GM21360 (cell line): ENCODE results near the gene TRAPPC12.
"Not testable (repeated sequence)": the region's sequence is repeated elsewhere in the genome, so short reads cannot be mapped to it uniquely, and the experiment has no call there.

ENCODE experiments used
- ATAC-seq: cut with Tn5 transposase; IDR thresholded peaks from one replicate; pipeline ENCODE4 v1.9.1; 2021; ENCODE audit warnings: mild to moderate bottlenecking, moderate library complexity; ENCODE audit not compliant: unreplicated experiment

TRAPPC12 gene

DNA sequence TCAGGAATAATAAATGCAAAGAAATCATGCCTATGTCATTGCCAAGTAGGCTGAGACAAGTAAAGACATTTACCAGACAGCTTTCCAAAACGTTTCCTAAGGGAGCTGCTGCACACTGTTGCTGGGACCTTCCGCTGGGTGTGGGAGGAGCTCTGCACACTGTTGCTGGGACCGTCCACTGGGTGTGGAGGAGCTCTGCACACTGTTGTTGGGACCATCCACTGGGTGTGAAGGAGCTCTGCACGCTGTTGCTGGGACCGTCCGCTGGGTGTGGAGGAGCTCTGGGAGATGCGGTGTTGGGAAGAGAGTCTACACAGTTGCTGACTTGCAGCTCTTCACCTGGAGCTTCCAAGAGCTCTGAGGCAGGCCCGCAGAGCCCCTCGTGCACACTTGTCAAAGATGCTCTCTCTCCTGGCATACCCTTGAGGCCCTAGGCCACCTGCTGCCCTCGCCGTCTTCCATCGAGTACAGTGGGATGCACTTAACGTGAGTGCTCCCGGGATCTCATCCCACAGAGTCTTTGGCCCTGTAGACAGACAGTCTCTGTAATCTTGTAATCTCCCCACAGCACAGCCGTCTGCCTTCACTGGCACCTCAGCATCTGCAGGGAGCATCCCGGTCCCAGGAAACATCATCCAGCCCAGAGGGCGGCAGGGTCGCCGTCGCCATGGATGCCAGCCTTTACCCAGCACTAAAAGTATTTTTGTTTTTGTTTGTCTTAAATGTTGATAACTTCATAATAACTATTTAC is 51.4 kb downstream of the TRAPPC12 start:
- no peak for ATAC-seq

DNA sequence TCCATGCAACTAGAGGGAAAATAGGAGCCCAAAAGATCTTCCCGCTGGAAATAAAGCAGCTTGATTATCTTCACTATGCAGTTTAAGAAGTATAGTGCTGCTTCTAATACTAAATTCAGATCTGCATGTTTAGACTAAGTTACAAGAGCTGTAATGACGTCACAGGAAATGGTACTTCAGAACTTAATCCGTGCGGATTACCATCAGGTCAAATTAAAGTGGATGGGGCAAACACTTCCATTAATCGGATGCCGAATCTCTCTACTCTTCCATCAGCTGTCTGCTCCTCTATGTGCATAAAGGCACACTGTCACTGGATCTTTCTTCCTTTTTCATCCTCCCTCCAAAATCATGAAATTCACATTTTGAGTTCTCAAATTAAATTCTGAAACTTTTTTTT is 52.6 kb downstream of the TRAPPC12 start:
- ATAC-seq = no peak

GRCh38 chr2:3432693-3433338 is 53.3 kb downstream of the TRAPPC12 start:
- ATAC-seq = no peak

DNA sequence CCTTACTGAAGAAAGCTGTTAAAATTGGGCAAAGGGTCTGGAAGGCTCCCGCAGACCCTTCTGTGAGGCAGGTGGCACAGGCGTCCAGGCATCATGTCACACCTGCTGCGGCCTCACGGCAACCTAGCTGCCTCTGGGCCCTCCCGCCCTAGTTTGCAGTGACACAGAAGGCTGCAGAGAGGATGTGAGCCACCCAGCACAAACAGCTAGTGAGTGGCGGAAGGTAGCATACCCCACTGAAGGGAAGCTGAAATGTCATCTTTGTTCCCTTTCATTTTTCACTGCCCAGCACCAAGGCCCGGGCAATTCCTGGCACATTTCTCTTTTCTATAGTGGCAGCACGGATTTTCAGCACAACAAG is 53.8 kb downstream of the TRAPPC12 start:
- ATAC-seq = no peak

GRCh38 chr2:3433776-3434400 is 54.4 kb downstream of the TRAPPC12 start:
- no peak for ATAC-seq

DNA sequence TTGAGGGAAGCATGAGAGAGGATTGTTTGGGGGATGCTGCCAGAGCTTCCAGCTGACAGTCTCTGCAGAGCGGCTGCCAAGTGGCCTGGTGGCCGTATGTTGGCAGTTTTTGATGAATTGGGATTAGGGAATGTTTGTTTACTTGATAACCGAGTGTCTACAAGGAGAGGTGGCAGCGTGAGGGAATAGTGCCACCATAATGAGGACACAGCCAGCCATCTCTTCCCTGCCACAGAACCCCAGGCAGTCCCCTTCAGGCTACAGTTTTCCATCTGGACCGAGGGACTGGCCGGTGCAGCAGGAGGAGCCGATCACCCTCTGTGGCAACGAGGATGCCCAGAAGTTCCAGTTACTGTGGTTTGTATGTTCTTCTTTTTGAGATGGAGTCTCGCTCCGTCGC is 55.2 kb downstream of the TRAPPC12 start:
- ATAC-seq = no peak

- no peak for ATAC-seq
Observed at GRCh38 chr2:3435445-3435844, 56.0 kb downstream of the TRAPPC12 start.

DNA sequence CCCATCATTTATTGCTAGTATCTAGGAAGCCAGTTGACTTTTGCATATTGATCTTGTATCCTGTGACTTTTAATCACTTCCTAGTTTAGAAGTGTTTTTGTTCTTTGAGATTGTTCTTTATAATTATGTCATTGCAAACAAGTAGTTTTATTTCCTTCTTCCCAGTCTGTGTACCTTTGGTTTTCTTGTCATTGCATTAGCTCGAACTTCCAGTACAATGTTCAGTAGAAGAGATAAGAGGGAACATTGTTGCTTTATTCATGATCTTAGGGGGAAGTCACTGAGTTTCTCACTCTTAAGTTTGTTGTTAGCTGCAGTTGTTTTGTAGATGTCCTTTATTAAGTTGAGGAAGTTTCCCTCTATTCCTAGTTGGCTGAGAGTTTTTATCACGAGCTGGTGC is 61.0 kb downstream of the TRAPPC12 start:
- ATAC-seq = no peak

DNA sequence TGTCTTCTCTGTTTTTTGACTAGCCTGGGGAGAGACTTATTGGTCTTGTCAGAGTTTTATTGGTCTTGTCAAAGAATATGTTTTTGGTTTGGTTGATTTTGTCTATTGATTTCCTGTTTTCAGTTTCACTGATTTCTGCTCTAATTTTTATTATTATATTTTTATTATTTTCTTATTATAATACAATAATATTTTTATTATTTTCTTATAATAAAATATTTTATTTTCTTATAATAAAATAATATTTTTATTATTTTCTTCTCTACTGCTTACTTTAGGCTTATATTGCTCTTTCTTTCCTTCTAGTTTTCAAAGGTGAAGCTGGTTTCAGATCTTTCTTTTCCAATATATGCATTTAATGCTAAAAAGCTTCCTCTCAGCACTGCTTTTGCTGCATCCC is 62.0 kb downstream of the TRAPPC12 start:
- ATAC-seq = no peak

GRCh38 chr2:3442185-3442584 is 62.7 kb downstream of the TRAPPC12 start:
- ATAC-seq = no peak

- no peak for ATAC-seq
Observed at GRCh38 chr2:3443083-3443482, 63.6 kb downstream of the TRAPPC12 start.

DNA sequence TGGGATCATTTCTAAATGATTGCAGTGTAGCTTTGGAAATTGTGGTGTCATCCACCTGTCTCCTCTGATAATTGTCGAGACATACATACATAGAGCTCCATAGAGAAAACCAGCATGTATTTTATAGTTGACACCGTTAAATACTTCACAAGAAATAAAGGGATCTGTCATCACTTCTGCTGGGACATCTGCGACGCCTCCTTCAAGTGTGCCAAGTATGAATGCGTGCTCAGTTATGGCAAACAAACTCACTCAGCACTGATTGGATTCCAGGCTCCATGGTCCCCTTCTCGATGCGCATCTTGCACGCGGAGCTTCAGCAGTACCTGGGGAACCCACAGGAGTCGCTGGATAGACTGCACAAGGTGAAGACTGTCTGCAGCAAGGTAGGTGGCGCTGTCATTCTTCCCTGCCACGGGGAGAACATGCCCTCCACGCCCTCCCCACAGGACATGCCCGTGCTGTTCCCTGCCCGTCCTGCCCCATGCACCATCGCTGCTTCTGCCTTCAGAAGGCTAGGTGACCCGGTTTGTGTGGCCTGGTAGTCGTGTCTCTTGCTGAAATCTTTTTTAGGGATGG is 64.1 kb downstream of the TRAPPC12 start:
- no peak for ATAC-seq

DNA sequence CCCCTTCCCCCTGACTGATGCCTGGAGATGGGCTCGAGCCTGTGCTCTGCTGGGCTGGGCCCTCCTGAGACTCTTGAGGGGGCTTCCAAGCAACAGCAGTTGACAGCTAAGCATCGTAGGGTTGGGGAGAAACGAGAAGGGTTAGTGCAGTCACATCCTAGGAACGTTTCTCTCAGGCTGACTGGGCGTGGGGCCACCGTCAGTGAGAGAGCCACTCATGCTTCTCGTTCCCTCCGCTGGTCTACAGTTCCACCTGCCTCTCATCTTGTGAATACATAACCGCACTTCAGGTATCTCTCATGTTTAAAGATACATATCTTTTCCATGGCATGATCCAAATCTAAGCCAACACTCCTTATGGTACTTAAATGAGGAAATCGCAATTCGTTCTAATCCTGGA is 66.4 kb downstream of the TRAPPC12 start:
- ATAC-seq = no peak

- no peak for ATAC-seq
Observed at GRCh38 chr2:3446381-3446780, 66.9 kb downstream of the TRAPPC12 start.

GRCh38 chr2:3447186-3447585 is 67.7 kb downstream of the TRAPPC12 start:
- not testable (repeated sequence) for ATAC-seq

DNA sequence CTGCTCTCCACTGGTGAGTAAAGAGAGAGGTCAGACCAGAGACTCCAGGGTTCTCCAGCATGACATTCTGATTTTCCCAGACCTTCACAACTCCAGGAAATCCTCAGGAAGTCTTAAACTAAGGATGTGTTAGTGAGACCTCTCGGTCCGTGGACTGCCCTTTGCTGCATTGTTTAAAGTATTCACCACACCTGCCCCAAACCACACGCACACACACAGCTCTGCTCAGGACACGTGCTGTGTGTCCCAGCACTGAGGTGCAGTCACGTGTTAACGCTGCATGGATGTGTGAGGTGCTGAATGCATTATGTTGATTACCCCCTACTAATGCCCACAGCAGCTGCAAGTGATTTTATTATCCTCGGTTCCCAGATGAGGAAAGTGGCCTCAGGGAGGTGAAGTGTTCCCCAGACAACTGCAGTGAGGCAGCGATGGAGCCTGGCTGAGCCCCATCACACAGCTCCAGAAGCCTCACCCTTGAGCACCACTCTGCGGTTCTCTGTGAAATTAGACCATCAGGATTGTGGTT is 68.4 kb downstream of the TRAPPC12 start:
- no peak for ATAC-seq

GRCh38 chr2:3448441-3448911 is 69.0 kb downstream of the TRAPPC12 start:
- ATAC-seq = not testable (repeated sequence)

DNA sequence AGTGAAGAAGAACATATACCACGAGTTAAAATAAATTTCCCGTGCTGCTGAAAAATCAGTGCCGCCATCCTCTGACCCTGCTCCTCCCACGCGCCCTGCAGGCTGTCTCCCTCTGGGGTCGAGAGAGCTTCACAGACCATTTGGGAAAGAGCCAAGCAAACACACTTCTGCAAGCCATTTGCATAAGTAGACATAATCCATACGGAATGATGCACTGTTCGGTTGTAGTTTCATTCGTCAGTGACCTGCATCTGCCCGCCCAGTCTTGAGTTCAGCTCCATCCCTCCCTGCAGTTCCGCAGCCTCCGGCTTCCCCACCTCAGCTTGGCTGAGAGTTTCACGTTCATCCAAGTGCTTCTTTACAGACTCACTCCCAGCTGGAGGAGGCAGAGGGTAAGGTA is 69.6 kb downstream of the TRAPPC12 start:
- ATAC-seq = no peak

DNA sequence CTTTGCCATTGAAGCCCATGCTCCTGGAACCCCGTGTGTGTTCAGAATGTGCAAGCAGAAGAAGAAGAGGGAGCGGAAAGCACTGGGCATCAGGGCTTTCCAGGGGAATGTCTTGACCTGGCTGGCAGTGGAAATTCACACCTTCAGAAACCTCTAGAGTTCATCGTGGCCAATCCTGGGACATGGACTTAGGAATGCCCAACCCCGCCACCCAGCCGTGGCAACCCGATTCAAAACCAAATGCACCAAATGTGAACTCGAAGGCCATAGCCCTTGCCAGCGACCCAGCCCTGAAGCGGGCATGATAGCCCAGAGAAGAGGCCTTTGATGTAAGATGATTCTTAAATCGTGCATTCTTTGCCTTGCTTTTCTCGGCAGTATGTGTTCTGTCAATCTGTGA is 70.4 kb downstream of the TRAPPC12 start:
- no peak for ATAC-seq

- ATAC-seq = no peak
Observed at GRCh38 chr2:3450385-3451010, 71.0 kb downstream of the TRAPPC12 start.

DNA sequence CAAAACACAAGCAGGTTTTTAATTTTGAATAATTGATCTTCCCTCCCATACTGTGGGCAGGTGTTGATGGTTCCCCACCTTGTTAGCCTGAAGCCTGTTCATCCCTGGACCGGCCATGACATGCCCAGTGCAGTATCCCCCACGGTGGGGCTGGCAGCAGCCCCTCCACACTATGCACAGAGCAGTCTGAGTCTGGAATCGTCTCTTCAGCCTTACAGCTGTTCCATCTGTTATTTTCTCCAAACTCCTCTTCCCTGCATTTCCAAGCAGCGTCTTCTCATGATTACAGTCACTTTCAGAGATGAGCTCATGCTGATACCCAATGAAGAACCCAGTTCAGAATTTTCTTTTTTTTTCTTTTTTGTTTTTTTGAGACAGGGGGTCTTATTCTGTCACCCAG is 71.7 kb downstream of the TRAPPC12 start:
- no peak for ATAC-seq
